ENCODE measurements around the gene HPCAL1.

- no peak for TF ChIP-seq CTCF (IDR thresholded peaks at IDR 0.05)
- no peak for TF ChIP-seq POLR2A (IDR thresholded peaks at IDR 0.05)
These were observed 141.8 kb downstream of the HPCAL1 start for GRCh38 chr2:10444463-10444862.
